ENCODE results near the gene ARMC2. TPM values are rescaled to one million over a fixed set of nuclear protein-coding genes. Genes with fewer than 3 reads are reported as not detected.

The ARMC2 gene
- total and polyA plus RNA-seq, 2 donors from 2014 or later = 1.9 to 12.7 TPM

- Histone ChIP-seq H3K4me1 (ENCODE audit: control insufficient read depth in 2 of 3, insufficient read depth in 2 of 3, low read depth in 1 of 3, low read length in 3 of 3) (peaks cover 11 to 34% (median 26%) of the 10 kb centered on the region in 3 donors), H3K27me3 (ENCODE audit: control insufficient read depth, insufficient read depth, low read length) (no peaks in the 10 kb centered on the region), H3K36me3 (ENCODE audit: control insufficient read depth in 2 of 3, insufficient read depth in 3 of 3, low read length in 3 of 3) (no peaks in the 10 kb centered on the region), H3K27ac (ENCODE audit: low read depth in 2 of 2, low read length in 2 of 2) (no peak overlapping the region), H3K9ac (ENCODE audit: low read length in 3 of 3) (no peak overlapping the region), H3K9me3 (ENCODE audit: control insufficient read depth in 2 of 3, insufficient read depth in 1 of 3, low read length in 3 of 3) (no peaks in the 10 kb centered on the region), H3K4me3 (ENCODE audit: low read length in 3 of 3) (no peak overlapping the region)
- TF ChIP-seq CTCF (IDR thresholded peaks at IDR 0.05; ENCODE audit: borderline replicate concordance, extremely low read depth, insufficient read depth) = no peak
- intact Hi-C loops (cut with DNase I) = no loop called here
- FAIRE-seq (no peak), DNase-seq (no peak)
Measured at GRCh38 chr6:108942556-108943492, 94.6 kb downstream of the ARMC2 start.

- DNase-seq = no peak
- Histone ChIP-seq H3K4me1 (ENCODE audit: control insufficient read depth in 2 of 3, insufficient read depth in 2 of 3, low read depth in 1 of 3, low read length in 3 of 3) (peaks cover 15 to 35% (median 35%) of the 10 kb centered on the region in 3 donors), H3K36me3 (ENCODE audit: control insufficient read depth in 2 of 3, insufficient read depth in 3 of 3, low read length in 3 of 3) (no peaks in the 10 kb centered on the region), H3K9ac (ENCODE audit: low read length in 3 of 3) (peak overlapping the region in 1 of 3 donors; percentile 23), H3K27me3 (ENCODE audit: control insufficient read depth, insufficient read depth, low read length) (no peaks in the 10 kb centered on the region), H3K4me3 (ENCODE audit: low read length in 3 of 3) (no peak overlapping the region), H3K27ac (ENCODE audit: low read depth in 2 of 2, low read length in 2 of 2) (peak overlapping the region in 1 of 2 donors; percentile 82), H3K9me3 (ENCODE audit: control insufficient read depth in 2 of 3, insufficient read depth in 1 of 3, low read length in 3 of 3) (no peaks in the 10 kb centered on the region)
- TF ChIP-seq CTCF (IDR thresholded peaks at IDR 0.05; ENCODE audit: borderline replicate concordance, extremely low read depth, insufficient read depth) = no peak
- intact Hi-C loops (cut with DNase I) = no loop called here
- FAIRE-seq = no peak
Measured at GRCh38 chr6:108944071-108944470, 95.8 kb downstream of the ARMC2 start.

- DNase-seq = no peak
- Histone ChIP-seq H3K9ac (ENCODE audit: low read length in 3 of 3) (peak overlapping the region in 1 of 3 donors; percentile 31), H3K27me3 (ENCODE audit: control insufficient read depth, insufficient read depth, low read length) (no peaks in the 10 kb centered on the region), H3K9me3 (ENCODE audit: control insufficient read depth in 2 of 3, insufficient read depth in 1 of 3, low read length in 3 of 3) (no peaks in the 10 kb centered on the region), H3K27ac (ENCODE audit: low read depth in 2 of 2, low read length in 2 of 2) (peak overlapping the region; percentile 74 to 82), H3K4me1 (ENCODE audit: control insufficient read depth in 2 of 3, insufficient read depth in 2 of 3, low read depth in 1 of 3, low read length in 3 of 3) (peaks cover 15 to 35% (median 35%) of the 10 kb centered on the region in 3 donors), H3K36me3 (ENCODE audit: control insufficient read depth in 2 of 3, insufficient read depth in 3 of 3, low read length in 3 of 3) (no peaks in the 10 kb centered on the region), H3K4me3 (ENCODE audit: low read length in 3 of 3) (peak overlapping the region in 1 of 3 donors; percentile 37)
- TF ChIP-seq CTCF (IDR thresholded peaks at IDR 0.05; ENCODE audit: borderline replicate concordance, extremely low read depth, insufficient read depth) = no peak
- intact Hi-C loops (cut with DNase I) = no loop called here
- no peak for FAIRE-seq
Measured at GRCh38 chr6:108944707-108945680, 96.8 kb downstream of the ARMC2 start.

Data from kidney (tissue), 14 donors.